GM18909 (cell line): ENCODE results near the gene GPR141.

ENCODE experiments used
- ATAC-seq: cut with Tn5 transposase; IDR thresholded peaks from one replicate; pipeline ENCODE4 v1.9.1; 2021; ENCODE audit warnings: mild to moderate bottlenecking; ENCODE audit not compliant: unreplicated experiment, poor library complexity

GPR141 gene

GRCh38 chr7:37729181-37729580 lies 45.6 kb downstream of the GPR141 start:
- ATAC-seq: no peak

- ATAC-seq: no peak
These were observed 46.9 kb downstream of the GPR141 start for GRCh38 chr7:37730501-37730900.

DNA sequence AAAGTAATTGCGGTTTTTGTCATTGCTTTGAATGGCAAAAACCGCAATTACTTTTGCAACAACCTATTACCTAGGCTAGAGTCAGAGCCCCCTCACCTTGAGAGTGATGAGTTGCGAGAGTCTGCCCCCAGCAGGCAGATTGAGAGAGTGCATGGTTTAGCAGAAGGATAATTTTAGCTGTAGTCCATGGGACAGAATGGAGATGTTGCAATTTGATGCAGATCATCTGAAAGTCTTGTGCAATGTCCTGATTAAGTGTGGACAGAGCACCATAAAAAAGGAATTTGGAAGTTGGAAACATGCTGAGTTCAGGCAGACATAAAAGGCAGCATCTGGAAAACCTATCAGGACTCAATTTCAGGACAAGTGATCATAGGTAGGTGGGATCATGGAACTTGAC lies 48.7 kb downstream of the GPR141 start:
- ATAC-seq: peak; percentile 85

DNA sequence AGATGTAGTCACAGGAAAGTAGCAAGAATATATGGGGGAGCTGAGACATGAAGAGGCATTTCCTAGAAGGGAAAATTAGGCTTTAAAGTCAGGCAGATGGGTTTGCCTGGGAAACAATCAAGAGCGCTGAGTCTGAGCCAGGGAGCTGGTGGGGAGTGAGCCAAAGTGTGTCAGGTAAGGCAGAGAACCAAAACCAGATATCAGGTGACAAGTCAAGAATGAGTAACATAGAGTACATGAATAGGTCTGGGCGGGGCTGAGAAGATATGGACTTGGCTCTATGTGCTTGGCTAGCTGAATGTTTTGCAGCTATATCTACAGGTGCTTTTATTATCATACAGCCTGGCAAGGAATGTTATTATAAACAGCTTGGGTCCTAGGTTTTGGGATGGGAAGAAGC lies 49.3 kb downstream of the GPR141 start:
- ATAC-seq: no peak

- ATAC-seq: no peak
These were observed 51.6 kb downstream of the GPR141 start for GRCh38 chr7:37735196-37735595.

GRCh38 chr7:37738321-37738720 lies 54.8 kb downstream of the GPR141 start:
- ATAC-seq: no peak

- no peak for ATAC-seq
These were observed 56.8 kb downstream of the GPR141 start for GRCh38 chr7:37740398-37740797.

DNA sequence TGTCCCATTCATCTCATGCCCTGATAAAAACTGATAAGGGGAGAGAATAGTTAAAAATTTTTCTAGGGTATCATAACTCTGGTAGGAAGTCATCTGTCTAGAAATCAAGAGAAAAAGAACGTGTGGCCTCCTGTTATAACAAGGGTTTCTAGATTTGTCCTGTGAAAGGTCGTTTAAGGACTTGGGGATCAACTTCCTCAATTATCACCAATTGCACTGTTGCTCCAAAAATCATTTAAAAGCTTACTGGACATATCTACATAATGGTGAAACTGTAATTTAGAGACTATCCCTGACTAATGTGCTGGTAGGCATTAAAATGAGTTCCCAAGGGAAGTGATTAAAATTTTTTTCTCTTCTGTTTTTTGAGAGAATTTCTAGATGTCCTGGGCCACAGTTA lies 58.2 kb downstream of the GPR141 start:
- ATAC-seq: no peak

DNA sequence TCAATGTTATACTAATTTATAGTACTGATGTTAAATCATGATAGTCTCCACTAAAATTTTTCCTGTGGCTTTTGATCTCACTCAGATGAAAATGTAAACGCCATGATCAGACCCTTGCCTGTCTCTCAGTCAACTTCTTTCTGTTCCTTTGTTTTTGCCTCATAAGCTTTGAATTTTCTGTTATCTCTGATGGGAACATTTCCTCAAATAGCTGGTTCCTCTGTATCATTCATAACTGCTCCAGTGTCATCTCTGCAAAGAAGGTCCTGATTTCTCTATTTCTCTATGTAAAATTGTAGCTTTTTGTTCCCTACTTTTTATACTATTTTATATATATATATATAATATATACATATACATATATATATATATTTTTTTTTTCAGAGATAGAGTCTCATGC lies 67.5 kb downstream of the GPR141 start:
- ATAC-seq: no peak

DNA sequence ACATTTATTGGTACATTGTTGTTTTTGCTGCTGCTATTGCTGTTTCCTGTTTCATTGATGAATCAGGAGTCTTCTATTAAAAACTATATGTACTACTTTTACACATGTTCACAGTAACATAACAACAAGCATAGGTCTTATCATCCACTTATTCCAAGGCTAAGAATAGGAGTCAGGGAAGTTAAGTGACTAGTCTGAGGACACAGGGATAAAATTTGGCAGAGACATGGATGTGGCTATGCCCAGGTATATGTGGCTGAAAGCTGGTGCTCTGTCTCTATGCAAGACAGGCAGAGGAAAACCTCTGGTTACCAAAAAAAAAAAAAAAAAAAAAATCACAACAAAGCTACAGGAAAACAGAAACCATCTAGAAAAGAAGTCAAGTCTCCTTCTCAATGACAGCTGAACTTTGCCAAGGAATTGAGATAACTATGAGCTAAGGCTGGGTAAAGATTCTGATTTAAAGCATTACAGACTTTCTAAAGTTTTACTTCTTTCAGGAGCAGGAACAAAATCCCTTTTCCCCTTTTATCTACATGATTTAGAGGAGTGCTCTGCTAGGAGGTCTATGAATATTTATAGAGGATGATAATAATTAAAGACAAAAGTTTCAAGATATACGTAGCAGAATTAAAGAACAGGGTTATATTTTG lies 70.0 kb downstream of the GPR141 start:
- no peak for ATAC-seq

DNA sequence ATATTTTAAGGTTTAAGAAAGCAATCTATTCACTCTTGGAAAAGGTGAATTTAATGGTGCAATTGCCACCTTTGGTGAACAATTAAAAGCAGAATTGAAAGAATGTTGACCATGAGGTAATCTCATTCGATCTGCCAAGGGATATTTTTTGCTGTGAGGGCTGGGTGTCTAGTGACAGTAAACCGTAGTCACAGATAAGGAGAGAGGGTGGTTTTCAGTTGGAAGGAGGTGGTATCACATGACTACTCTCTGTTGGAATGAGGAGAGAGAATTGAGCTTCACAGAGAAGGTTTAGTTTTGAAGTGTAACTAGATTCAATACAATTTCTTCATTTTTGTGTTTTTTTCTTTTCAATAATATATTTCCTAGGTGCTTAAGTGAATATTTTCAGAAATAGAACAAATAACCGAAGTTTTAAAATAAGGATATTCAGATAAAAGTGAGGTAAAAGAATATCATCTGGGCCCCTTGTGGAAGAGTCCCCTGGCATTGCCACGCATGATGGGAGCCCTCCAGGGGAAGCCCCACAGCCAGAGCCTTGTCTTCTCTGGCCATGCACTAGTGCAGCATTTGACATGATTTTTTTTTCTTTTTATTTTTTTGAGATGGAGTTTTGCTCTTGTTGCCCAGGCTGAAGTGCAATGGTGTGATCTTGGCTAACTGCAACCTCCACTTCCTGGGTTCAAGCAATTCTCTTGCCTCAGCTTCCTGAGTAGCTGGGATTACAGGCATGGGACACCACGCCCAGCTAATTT lies 73.4 kb downstream of the GPR141 start:
- no peak for ATAC-seq

DNA sequence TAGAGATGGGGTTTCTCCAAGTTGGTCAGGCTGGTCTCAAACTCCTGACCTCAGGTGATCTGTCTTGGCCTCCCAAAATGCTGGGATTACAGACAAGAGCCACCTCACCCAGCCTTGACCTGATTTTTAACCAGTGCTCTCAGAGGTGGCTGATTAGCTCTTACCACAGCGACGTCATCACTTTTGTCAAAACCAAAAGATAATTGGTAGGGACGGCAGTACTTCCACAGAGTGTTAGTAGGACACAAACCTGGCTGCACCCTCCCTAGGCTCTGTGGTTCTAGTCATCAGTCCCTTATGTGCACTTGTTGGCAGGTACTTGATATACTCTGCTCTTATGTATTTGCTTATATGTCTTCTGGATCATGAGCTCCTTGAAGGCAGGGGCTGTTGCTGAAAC lies 74.0 kb downstream of the GPR141 start:
- no peak for ATAC-seq

GRCh38 chr7:37758501-37759045 lies 75.0 kb downstream of the GPR141 start:
- no peak for ATAC-seq

DNA sequence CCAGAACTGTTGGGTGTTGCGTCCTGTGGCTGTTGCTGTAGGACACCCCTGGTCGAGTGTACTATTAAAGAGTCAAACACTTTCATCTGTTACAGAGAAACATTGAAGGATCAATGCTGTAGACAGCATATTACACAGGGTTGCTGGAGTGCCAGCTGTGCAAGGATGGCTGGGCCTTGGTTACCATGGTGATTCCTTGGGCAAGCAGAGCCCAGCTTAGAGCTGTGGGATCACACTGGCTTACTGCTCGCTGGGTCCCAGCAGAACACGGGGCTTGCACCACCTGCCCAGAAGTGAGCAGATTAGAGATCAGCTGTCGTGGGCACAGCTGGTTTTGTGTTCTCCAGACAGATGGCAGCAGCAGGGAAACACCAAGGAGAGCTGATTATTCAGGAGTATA lies 76.0 kb downstream of the GPR141 start:
- no peak for ATAC-seq

DNA sequence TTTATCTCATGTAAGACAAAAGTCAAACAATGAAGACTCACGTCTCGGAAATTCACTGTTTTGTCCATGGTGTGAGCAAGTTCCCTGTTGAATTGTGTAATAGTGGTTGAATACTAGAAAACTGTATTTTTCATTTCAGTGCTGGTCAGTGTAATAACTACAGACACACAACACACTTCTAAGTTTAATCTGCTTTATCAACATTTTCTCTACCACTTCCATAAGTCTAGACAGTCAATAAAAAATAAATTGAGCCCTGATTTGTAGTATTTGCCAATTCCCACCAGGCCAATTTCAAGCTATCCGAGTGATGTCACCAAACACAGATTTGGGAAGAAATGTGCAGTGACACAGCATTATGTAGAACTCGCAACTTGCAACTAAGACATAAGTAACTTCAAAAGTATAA lies 81.9 kb downstream of the GPR141 start:
- ATAC-seq: no peak

DNA sequence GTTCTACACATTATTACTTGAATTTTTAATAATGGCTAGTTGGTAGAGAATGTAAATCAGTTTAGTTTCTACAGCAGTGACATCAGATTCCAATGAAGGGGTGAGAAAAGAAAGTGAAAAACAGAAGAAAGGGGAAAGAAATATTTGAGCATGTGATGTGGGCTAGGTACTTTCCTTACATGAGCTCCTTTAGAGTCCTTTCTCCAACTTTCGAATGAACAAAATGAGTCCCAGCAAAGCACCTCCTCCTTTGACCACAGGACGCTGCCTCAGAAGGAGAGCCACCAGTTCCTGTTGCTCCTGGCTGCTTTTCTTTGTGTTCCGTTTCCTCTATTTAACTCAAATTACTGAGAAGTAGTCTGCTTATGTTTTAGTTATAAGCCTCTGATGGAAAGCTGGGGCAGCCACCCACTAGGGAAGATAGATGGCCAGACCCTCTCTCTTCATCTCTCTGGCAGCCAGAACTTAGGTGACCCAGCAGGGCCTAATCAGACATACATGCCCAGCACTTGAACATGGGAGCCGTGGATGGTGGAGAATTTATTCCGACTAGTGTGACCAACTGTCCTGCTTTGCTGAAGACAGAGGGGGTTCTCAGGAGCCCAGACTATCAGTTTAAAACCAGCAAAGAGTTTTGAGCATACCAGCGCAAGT lies 82.4 kb downstream of the GPR141 start:
- ATAC-seq: peak; percentile 79

DNA sequence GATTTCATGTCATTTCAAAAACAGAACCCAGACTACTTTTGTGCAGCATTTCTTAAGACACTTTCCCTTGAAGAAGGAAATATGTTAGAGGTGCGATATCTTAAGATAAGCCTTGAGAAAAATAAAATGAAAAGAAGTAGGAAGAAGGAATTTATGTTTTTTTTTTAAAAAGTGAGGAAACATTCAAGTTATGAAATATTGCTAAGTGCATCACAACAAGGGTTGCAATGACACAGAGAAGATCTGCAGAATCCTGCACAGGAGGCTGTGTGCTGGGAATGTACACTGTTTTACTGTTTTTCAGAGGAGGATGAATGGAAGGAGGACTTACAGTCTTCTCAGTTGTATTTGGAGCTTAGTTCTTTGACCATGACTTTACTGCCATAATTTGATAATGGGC lies 85.0 kb downstream of the GPR141 start:
- no peak for ATAC-seq

- ATAC-seq: no peak
These were observed 85.7 kb downstream of the GPR141 start for GRCh38 chr7:37769291-37769690.

- ATAC-seq: no peak
These were observed 86.2 kb downstream of the GPR141 start for GRCh38 chr7:37769726-37770125.

GRCh38 chr7:37770838-37771237 lies 87.3 kb downstream of the GPR141 start:
- ATAC-seq: no peak

- no peak for ATAC-seq
These were observed 87.8 kb downstream of the GPR141 start for GRCh38 chr7:37771342-37771741.
